CD8-positive, alpha-beta memory T cell (primary cell): ENCODE measurements around the gene MT1X. TPM values are rescaled to one million over a fixed set of nuclear protein-coding genes. Genes with fewer than 3 reads are reported as not detected.
"Not testable (repeated sequence)": the region's sequence is repeated elsewhere in the genome, so short reads cannot be mapped to it uniquely, and the experiment has no call there.

Experiments used
- CTCF ChIA-PET: fragments of 350-600 bp; sonication (Branson Sonifier 250); formaldehyde crosslinking; loops from one replicate; lab custom pipeline; 2021; ENCODE audit warnings: antibody characterized with exemption; lab: Charles Lee
- POLR2A ChIA-PET: fragments of 350-600 bp; sonication (Branson Sonifier 250); formaldehyde crosslinking; loops from one replicate; lab custom pipeline; 2021; ENCODE audit warnings: antibody characterized with exemption; lab: Charles Lee
- DNase-seq, 5 donors: peaks; one replicate each; pipeline versions ENCODE4 v3.0.0 to v3.0.0-alpha.2; 2020 to 2022; ENCODE audit warnings: mixed read lengths in 1 of 5
- H3K27ac ChIP-seq: one replicate; pipeline ENCODE4 v1.7.0; 2013; ENCODE audit warnings: low read depth, mild to moderate bottlenecking, low read length, moderate library complexity
- H3K27me3 ChIP-seq: 2 replicates; pipeline ENCODE4 v1.7.0; 2013; ENCODE audit warnings: low read length, mild to moderate bottlenecking; ENCODE audit not compliant: insufficient read depth, poor library complexity, severe bottlenecking
- H3K36me3 ChIP-seq: 2 replicates; pipeline ENCODE4 v1.7.0; 2013; ENCODE audit warnings: mild to moderate bottlenecking, low read length, moderate library complexity; ENCODE audit not compliant: insufficient read depth
- H3K4me1 ChIP-seq: 2 replicates; pipeline ENCODE4 v1.7.0; 2013; ENCODE audit warnings: mild to moderate bottlenecking, low read length, moderate library complexity; ENCODE audit not compliant: insufficient read depth
- H3K4me3 ChIP-seq: 2 replicates; pipeline ENCODE4 v1.7.0; 2013; ENCODE audit warnings: mild to moderate bottlenecking, low read length
- H3K9me3 ChIP-seq: 2 replicates; pipeline ENCODE4 v1.7.0; 2013; ENCODE audit warnings: mild to moderate bottlenecking, low read length
- H3K27ac Mint-ChIP-seq, 8 donors: one replicate each; pipeline ENCODE4 v1.8.0; 2020 to 2021; ENCODE audit warnings: mixed read lengths in 8 of 8, mild to moderate bottlenecking in 6 of 8, inconsistent platforms in 3 of 8, moderate library complexity in 3 of 8
- H3K27me3 Mint-ChIP-seq, 2 donors: one replicate each; pipeline ENCODE4 v1.8.0; 2020 to 2021; ENCODE audit warnings: mixed read lengths in 2 of 2, mild to moderate bottlenecking in 1 of 2, moderate library complexity in 1 of 2
- H3K36me3 Mint-ChIP-seq, 3 donors: one replicate each; pipeline ENCODE4 v1.8.0; 2020 to 2021; ENCODE audit warnings: mixed read lengths in 3 of 3, inconsistent platforms in 1 of 3, mild to moderate bottlenecking in 1 of 3
- H3K4me1 Mint-ChIP-seq, 3 donors: one replicate each; pipeline ENCODE4 v1.8.0; 2020 to 2021; ENCODE audit warnings: mixed read lengths in 3 of 3, inconsistent platforms in 1 of 3, mild to moderate bottlenecking in 1 of 3
- H3K4me3 Mint-ChIP-seq, 7 donors: one replicate each; pipeline ENCODE4 v1.8.0; 2020 to 2021; ENCODE audit warnings: mixed read lengths in 7 of 7, mild to moderate bottlenecking in 6 of 7, moderate library complexity in 4 of 7, inconsistent platforms in 2 of 7
- H3K9me3 Mint-ChIP-seq, 5 donors: one replicate each; pipeline ENCODE4 v1.8.0; 2020 to 2022; ENCODE audit warnings: mixed read lengths in 5 of 5, mild to moderate bottlenecking in 3 of 5, moderate library complexity in 2 of 5, inconsistent platforms in 1 of 5
- polyA plus RNA-seq: library from polyadenylated mRNA; unstranded; fragments of 300-500 nt; fragmentation: Illumina TruSeq; gene quantifications from one replicate; pipeline ENCODE4 v1.2.3, GENCODE V29; 2021
- total RNA-seq, 2 experiments: library from RNA; stranded (reverse); gene quantifications; one replicate each; pipeline ENCODE4 v1.2.3, GENCODE V29; 2021

MT1X gene
- total and polyA plus RNA-seq, 3 experiments from 2014 or later, result 85.4 to 181 (median 93.8) TPM

GRCh38 chr16:56669005-56669839 is 13.0 kb upstream of the MT1X start, which contains the start of gene MT1H:
Gene MT1H (plus strand): TSS chr16:56669814. CDS start chr16:56669885, 71 bp downstream.
- H3K27ac Mint-ChIP-seq, result peak within 1 kb of the TSS in 2 of 8 donors; percentile 27 to 34
- H3K27me3 Mint-ChIP-seq, result peaks cover 42 to 65% of the 10 kb centered on the region in 2 donors
- POLR2A ChIA-PET, result no interaction called here
- H3K4me3 Mint-ChIP-seq, result peak within 1 kb of the TSS in 2 of 7 donors; percentile 13 to 50
- Histone ChIP-seq H3K36me3 (no peaks in the 10 kb centered on the region), H3K9me3 (no peaks in the 10 kb centered on the region), H3K27me3 (peaks cover 40% of the 10 kb centered on the region), H3K4me1 (peaks cover 9% of the 10 kb centered on the region), H3K27ac (no peak within 1 kb of the TSS), H3K4me3 (no peak within 1 kb of the TSS)
- no peak for DNase-seq
- CTCF ChIA-PET, result interaction anchor here (1.6 to 1.8 kb wide), 2 partner anchors 26 to 33 kb away, joined by 4 to 5 read pairs; no protein-coding TSS in a partner anchor
- H3K36me3 Mint-ChIP-seq, result peaks cover 0 to 11% (median 4%) of the 10 kb centered on the region in 3 donors
- no peaks in the 10 kb centered on the region for H3K9me3 Mint-ChIP-seq
- peaks cover 9 to 22% (median 10%) of the 10 kb centered on the region in 3 donors for H3K4me1 Mint-ChIP-seq

- DNase-seq, result no peak
- Mint-ChIP-seq H3K36me3 (peaks cover 0 to 9% (median 1%) of the 10 kb centered on the region in 3 donors), H3K27me3 (peaks cover 42 to 66% of the 10 kb centered on the region in 2 donors), H3K4me1 (peaks cover 9 to 22% (median 10%) of the 10 kb centered on the region in 3 donors), H3K27ac (peak overlapping the region in 2 of 8 donors; percentile 27 to 34), H3K4me3 (peak overlapping the region in 2 of 7 donors; percentile 13 to 50), H3K9me3 (no peaks in the 10 kb centered on the region)
- ChIA-PET POLR2A (no interaction called here), CTCF (interaction anchor here (1.6 to 1.8 kb wide), 2 partner anchors 27 to 32 kb away, joined by 4 to 5 read pairs; no protein-coding TSS in a partner anchor)
- no peak overlapping the region for H3K27ac ChIP-seq
- H3K27me3 ChIP-seq, result peaks cover 40% of the 10 kb centered on the region
- H3K4me1 ChIP-seq, result peaks cover 9% of the 10 kb centered on the region
- no peak overlapping the region for H3K4me3 ChIP-seq
- no peaks in the 10 kb centered on the region for H3K9me3 ChIP-seq
- no peaks in the 10 kb centered on the region for H3K36me3 ChIP-seq
Observed at GRCh38 chr16:56669840-56670619, 12.2 kb upstream of the MT1X start.

- no peak for DNase-seq
- ChIA-PET POLR2A (no interaction called here), CTCF (interaction anchor here (1.6 kb wide), 1 partner anchor 27 kb away, joined by 4 read pairs; no protein-coding TSS in a partner anchor)
- peaks cover 12% of the 10 kb centered on the region for H3K4me1 ChIP-seq
- no peaks in the 10 kb centered on the region for H3K36me3 ChIP-seq
- H3K9me3 ChIP-seq, result no peaks in the 10 kb centered on the region
- peaks cover 40% of the 10 kb centered on the region for H3K27me3 ChIP-seq
- no peak overlapping the region for H3K27ac ChIP-seq
- Mint-ChIP-seq H3K27ac (no peak overlapping the region), H3K9me3 (no peaks in the 10 kb centered on the region), H3K4me1 (peaks cover 13 to 27% (median 16%) of the 10 kb centered on the region in 3 donors), H3K4me3 (no peak overlapping the region), H3K27me3 (peaks cover 43 to 62% of the 10 kb centered on the region in 2 donors), H3K36me3 (peaks cover 0 to 5% (median 1%) of the 10 kb centered on the region in 3 donors)
- H3K4me3 ChIP-seq, result no peak overlapping the region
Observed at GRCh38 chr16:56670620-56670934, 11.7 kb upstream of the MT1X start.

GRCh38 chr16:56671691-56672090 is 10.6 kb upstream of the MT1X start:
- POLR2A ChIA-PET, H3K4me3 Mint-ChIP-seq, H3K9me3 ChIP-seq, H3K36me3 ChIP-seq, H3K27ac Mint-ChIP-seq, H3K4me3 ChIP-seq, DNase-seq, H3K9me3 Mint-ChIP-seq, H3K36me3 Mint-ChIP-seq, H3K27ac ChIP-seq: not testable (repeated sequence)
- H3K27me3 Mint-ChIP-seq, result peaks cover 43 to 56% of the 10 kb centered on the region in 2 donors
- peaks cover 12% of the 10 kb centered on the region for H3K4me1 ChIP-seq
- peaks cover 40% of the 10 kb centered on the region for H3K27me3 ChIP-seq
- peaks cover 17 to 34% (median 24%) of the 10 kb centered on the region in 3 donors for H3K4me1 Mint-ChIP-seq
- CTCF ChIA-PET, result interaction anchor here (1.4 kb wide), 1 partner anchor 26 kb away, joined by 3 read pairs; no protein-coding TSS in a partner anchor

- Histone ChIP-seq H3K4me1 (peaks cover 12% of the 10 kb centered on the region), H3K27me3 (peaks cover 40% of the 10 kb centered on the region)
- H3K4me3 Mint-ChIP-seq, result peak overlapping the region in 2 of 7 donors; percentile 27 to 44
- CTCF ChIA-PET, result interaction anchor here (1.4 to 2.5 kb wide), 2 partner anchors 26 to 29 kb away, joined by 3 to 17 read pairs; no protein-coding TSS in a partner anchor
- H3K4me3 ChIP-seq, H3K36me3 Mint-ChIP-seq, H3K27ac Mint-ChIP-seq, H3K36me3 ChIP-seq, H3K9me3 ChIP-seq, DNase-seq, H3K9me3 Mint-ChIP-seq, H3K27ac ChIP-seq, POLR2A ChIA-PET: not testable (repeated sequence)
- H3K27me3 Mint-ChIP-seq, result peaks cover 42 to 54% of the 10 kb centered on the region in 2 donors
- peaks cover 17 to 34% (median 24%) of the 10 kb centered on the region in 3 donors for H3K4me1 Mint-ChIP-seq
Observed at GRCh38 chr16:56672171-56672570, 10.1 kb upstream of the MT1X start.

- DNase-seq, result no peak
- Histone ChIP-seq H3K27ac (no peak overlapping the region), H3K36me3 (no peaks in the 10 kb centered on the region), H3K9me3 (no peaks in the 10 kb centered on the region), H3K4me3 (no peak overlapping the region), H3K27me3 (peaks cover 32% of the 10 kb centered on the region), H3K4me1 (peaks cover 8% of the 10 kb centered on the region)
- peaks cover 15 to 30% (median 24%) of the 10 kb centered on the region in 3 donors for H3K4me1 Mint-ChIP-seq
- H3K27me3 Mint-ChIP-seq, result peaks cover 38 to 48% of the 10 kb centered on the region in 2 donors
- H3K9me3 Mint-ChIP-seq, result no peaks in the 10 kb centered on the region
- CTCF ChIA-PET, result interaction anchor here (1.4 to 2.5 kb wide), 3 partner anchors 10 to 29 kb away, joined by 3 to 17 read pairs (median 4); partner anchors contain the start of gene MT1X
- no peak overlapping the region for H3K27ac Mint-ChIP-seq
- POLR2A ChIA-PET, result no interaction called here
- peaks cover 0 to 1% (median 0%) of the 10 kb centered on the region in 3 donors for H3K36me3 Mint-ChIP-seq
- H3K4me3 Mint-ChIP-seq, result peak overlapping the region in 2 of 7 donors; percentile 27 to 44
Observed at GRCh38 chr16:56672761-56673536, 9.3 kb upstream of the MT1X start.

- CTCF ChIA-PET, result interaction anchor here (1.0 to 2.5 kb wide), 3 partner anchors 9 to 208 kb away, joined by 3 to 17 read pairs (median 4); partner anchors contain the start of gene MT1X
- H3K27me3 ChIP-seq, result peaks cover 22% of the 10 kb centered on the region
Observed at GRCh38 chr16:56673921-56674320, 8.3 kb upstream of the MT1X start.

More at GRCh38 chr16:56673921-56674320, 8.3 kb upstream of the MT1X start:
- POLR2A ChIA-PET, result interaction anchor here (0.5 kb wide), 1 partner anchor 12 kb away, joined by 3 read pairs; no protein-coding TSS in a partner anchor
- Histone ChIP-seq H3K4me3 (no peak overlapping the region), H3K27ac (no peak overlapping the region), H3K9me3 (no peaks in the 10 kb centered on the region), H3K4me1 (peaks cover 3% of the 10 kb centered on the region), H3K36me3 (no peaks in the 10 kb centered on the region)
- no peaks in the 10 kb centered on the region for H3K9me3 Mint-ChIP-seq
- H3K4me3 Mint-ChIP-seq, result peak overlapping the region in 1 of 7 donors; percentile 69
- H3K4me1 Mint-ChIP-seq, result peaks cover 11 to 21% (median 18%) of the 10 kb centered on the region in 3 donors
- no peak overlapping the region for H3K27ac Mint-ChIP-seq
- peak in 1 of 5 donors; percentile 43 for DNase-seq
- H3K36me3 Mint-ChIP-seq, result peaks cover 0 to 1% (median 0%) of the 10 kb centered on the region in 3 donors
- H3K27me3 Mint-ChIP-seq, result peaks cover 30 to 39% of the 10 kb centered on the region in 2 donors
